Pons (tissue), 1 donor: ENCODE results near the gene ADD1.

ENCODE experiments used
- DNase-seq: peaks from one replicate; pipeline ENCODE4 v3.0.0-alpha.2; 2016; ENCODE audit warnings: low spot score

ADD1 gene

GRCh38 chr4:2843263-2843940 is at the start of gene ADD1:
Gene ADD1 (plus strand): TSS chr4:2843844. CDS start chr4:2875916, 32,072 bp downstream.
- peak; percentile 89 for DNase-seq

- peak; percentile 60 for DNase-seq
Measured at GRCh38 chr4:2794486-2795299, 49.0 kb upstream of the ADD1 start.

- DNase-seq: no peak
Measured at GRCh38 chr4:2795300-2795892, 48.2 kb upstream of the ADD1 start.

- no peak for DNase-seq
Measured at GRCh38 chr4:2795893-2796848, 47.5 kb upstream of the ADD1 start.

- no peak for DNase-seq
Measured at GRCh38 chr4:2796849-2797544, 46.6 kb upstream of the ADD1 start.

GRCh38 chr4:2797545-2798305 is 45.9 kb upstream of the ADD1 start:
- no peak for DNase-seq

- DNase-seq: peak; percentile 64
Measured at GRCh38 chr4:2798399-2799223, 45.0 kb upstream of the ADD1 start.

GRCh38 chr4:2799224-2799911 is 44.3 kb upstream of the ADD1 start:
- no peak for DNase-seq

- DNase-seq: no peak
Measured at GRCh38 chr4:2799971-2800690, 43.5 kb upstream of the ADD1 start.

- peak; percentile 78 for DNase-seq
Measured at GRCh38 chr4:2800691-2801596, 42.7 kb upstream of the ADD1 start.

- no peak for DNase-seq
Measured at GRCh38 chr4:2802618-2803531, 40.8 kb upstream of the ADD1 start.

GRCh38 chr4:2803624-2804448 is 39.8 kb upstream of the ADD1 start:
- DNase-seq: no peak

GRCh38 chr4:2804449-2804972 is 39.1 kb upstream of the ADD1 start:
- no peak for DNase-seq

- DNase-seq: no peak
Measured at GRCh38 chr4:2804973-2805501, 38.6 kb upstream of the ADD1 start.
